Activated T-cell treated with anti-CD3 and anti-CD28 coated beads, Interleukin-2, amount 50 U/mL, for 48 hours (primary cell): ENCODE results near the gene EMP1.

ENCODE experiments used
- DNase-seq, 2 experiments: peaks; one replicate each; pipeline ENCODE4 v3.0.0-alpha.2; 2020

EMP1 gene

GRCh38 chr12:13198241-13198640 lies 1.7 kb downstream of the EMP1 start:
- no peak for DNase-seq

GRCh38 chr12:13198876-13199275 lies 2.4 kb downstream of the EMP1 start:
- DNase-seq = no peak

GRCh38 chr12:13199592-13199991 lies 3.1 kb downstream of the EMP1 start:
- DNase-seq = no peak

GRCh38 chr12:13200841-13201240 lies 4.3 kb downstream of the EMP1 start:
- DNase-seq = no peak

GRCh38 chr12:13203034-13203922 lies 6.8 kb downstream of the EMP1 start:
- peak in 1 of 2 experiments; percentile 38 for DNase-seq

GRCh38 chr12:13204428-13204827 lies 7.9 kb downstream of the EMP1 start:
- DNase-seq = no peak

- DNase-seq = peak; percentile 57 to 59
Measured at GRCh38 chr12:13205809-13206559, 9.5 kb downstream of the EMP1 start.

GRCh38 chr12:13206560-13206897 lies 10.0 kb downstream of the EMP1 start:
- no peak for DNase-seq

GRCh38 chr12:13208533-13209435 lies 12.3 kb downstream of the EMP1 start:
- DNase-seq = no peak

GRCh38 chr12:13209436-13210235 lies 13.1 kb downstream of the EMP1 start:
- DNase-seq = no peak

GRCh38 chr12:13210236-13211190 lies 14.0 kb downstream of the EMP1 start:
- DNase-seq = no peak

- DNase-seq = peak; percentile 40 to 46
Measured at GRCh38 chr12:13211191-13211858, 14.8 kb downstream of the EMP1 start.

- peak; percentile 77 to 78 for DNase-seq
Measured at GRCh38 chr12:13211859-13212664, 15.5 kb downstream of the EMP1 start.

- no peak for DNase-seq
Measured at GRCh38 chr12:13215056-13215455, 18.5 kb downstream of the EMP1 start.

- no peak for DNase-seq
Measured at GRCh38 chr12:13218641-13219040, 22.1 kb downstream of the EMP1 start.

- no peak for DNase-seq
Measured at GRCh38 chr12:13219320-13219719, 22.8 kb downstream of the EMP1 start.

- DNase-seq = no peak
Measured at GRCh38 chr12:13220838-13221237, 24.3 kb downstream of the EMP1 start.

GRCh38 chr12:13222076-13222475 lies 25.6 kb downstream of the EMP1 start:
- no peak for DNase-seq

GRCh38 chr12:13223179-13223804 lies 26.8 kb downstream of the EMP1 start:
- DNase-seq = no peak
